A673 (cell line): ENCODE measurements around the gene TRIM15. TPM values are rescaled to one million over a fixed set of nuclear protein-coding genes. Genes with fewer than 3 reads are reported as not detected.

Experiments
- BruUV-seq: library from RNA; stranded (reverse); fragments of 400-500 nt; replicated peaks from 2 replicates; lab custom pipeline; 2021; lab: Mats Ljungman, UMichigan
- CTCF ChIA-PET: fragments of 300-600 bp; sonication (Branson Sonifier 250); formaldehyde crosslinking; loops from one replicate; lab custom pipeline; 2022; ENCODE audit warnings: antibody characterized with exemption; lab: Charles Lee
- POLR2A ChIA-PET: fragments of 300-600 bp; sonication (Branson Sonifier 250); formaldehyde crosslinking; loops from one replicate; lab custom pipeline; 2022; ENCODE audit warnings: antibody characterized with exemption; ENCODE audit not compliant: low non-redundant PET; lab: Charles Lee
- DNase-seq: peaks from one replicate; pipeline ENCODE4 v3.0.0-alpha.2; 2015; ENCODE audit warnings: low spot score
- H3K27ac ChIP-seq: fragments of 200-600 bp; sonication (generic); 2 replicates; pipeline ENCODE4 v1.5.1; 2016; ENCODE audit warnings: mixed run types, low read depth, mild to moderate bottlenecking, mixed read lengths, antibody characterized with exemption, low read length; ENCODE audit not compliant: poor library complexity, severe bottlenecking
- H3K27me3 ChIP-seq: fragments of 200-600 bp; sonication (generic); replicated peaks from 2 replicates; pipeline ENCODE4 v1.6.1; 2017; ENCODE audit warnings: mixed run types, low read depth, mild to moderate bottlenecking, mixed read lengths, antibody characterized with exemption, low read length; ENCODE audit not compliant: insufficient read depth, poor library complexity
- H3K36me3 ChIP-seq: fragments of 200-600 bp; sonication (generic); 2 replicates; pipeline ENCODE4 v1.6.1; 2016; ENCODE audit warnings: mixed run types, mild to moderate bottlenecking, mixed read lengths, antibody characterized with exemption, low read length; ENCODE audit not compliant: insufficient read depth, poor library complexity, severe bottlenecking
- H3K4me1 ChIP-seq: fragments of 200-600 bp; sonication (generic); 2 replicates; pipeline ENCODE4 v1.6.1; 2017; ENCODE audit warnings: mixed run types, mild to moderate bottlenecking, mixed read lengths, antibody characterized with exemption, low read length; ENCODE audit not compliant: insufficient read depth, poor library complexity, severe bottlenecking
- H3K4me3 ChIP-seq: fragments of 200-600 bp; sonication (generic); 2 replicates; pipeline ENCODE4 v1.5.1; 2016; ENCODE audit warnings: low read depth, mixed run types, mild to moderate bottlenecking, mixed read lengths, low read length; ENCODE audit not compliant: poor library complexity, severe bottlenecking
- H3K9me3 ChIP-seq: fragments of 200-600 bp; sonication (generic); 2 replicates; pipeline ENCODE4 v1.6.1; 2016; ENCODE audit warnings: mixed run types, low read depth, mild to moderate bottlenecking, mixed read lengths, antibody characterized with exemption, low read length; ENCODE audit not compliant: poor library complexity, severe bottlenecking
- CTCF ChIP-seq: fragments of 300-800, 200-600 bp; sonication (generic); conservative IDR thresholded peaks from 2 replicates; pipeline ENCODE4 v1.5.1; 2017; ENCODE audit warnings: low read depth, mild to moderate bottlenecking, antibody characterized with exemption, low read length, moderate library complexity, mixed read lengths
- EZH2 ChIP-seq: fragments of 200-600 bp; sonication (generic); IDR thresholded peaks from 2 replicates; pipeline ENCODE4 v1.6.1; 2017; ENCODE audit warnings: borderline replicate concordance, low read depth, mild to moderate bottlenecking, mixed read lengths, antibody characterized with exemption, low read length; ENCODE audit not compliant: poor library complexity, severe bottlenecking
- intact Hi-C: fragments of 100-400 bp; cut with micrococcal nuclease; formaldehyde crosslinking; loops from one replicate; pipeline ENCODE4 v1.10.0; 2022; ENCODE audit not compliant: unreplicated experiment
- total RNA-seq: library from RNA; stranded (reverse); gene quantifications from 2 replicates; pipeline ENCODE4 v1.2.3, GENCODE V29; 2021

Gene TRIM15
- total RNA-seq, 1 experiment from 2014 or later: not detected

GRCh38 chr6:30152910-30153610, 10.3 kb upstream of the TRIM15 start:
- ChIA-PET POLR2A (no interaction called here), CTCF (interaction anchor here (0.6 kb wide), 1 partner anchor 50 kb away, joined by 5 read pairs; no protein-coding TSS in a partner anchor)
- H3K36me3 ChIP-seq: no peaks in the 10 kb centered on the region
- intact Hi-C loops: no loop called here
- TF ChIP-seq EZH2 (no peak), CTCF (no peak)
- BruUV-seq: no TSS peak
- H3K9me3 ChIP-seq: no peaks in the 10 kb centered on the region
- H3K27ac ChIP-seq: no peak overlapping the region
- no peaks in the 10 kb centered on the region for H3K27me3 ChIP-seq
- H3K4me1 ChIP-seq: peaks cover 16% of the 10 kb centered on the region
- H3K4me3 ChIP-seq: no peak overlapping the region
- DNase-seq: no peak

- Histone ChIP-seq H3K9me3 (no peaks in the 10 kb centered on the region), H3K27ac (no peak overlapping the region), H3K27me3 (no peaks in the 10 kb centered on the region), H3K4me3 (no peak overlapping the region), H3K36me3 (no peaks in the 10 kb centered on the region), H3K4me1 (peaks cover 16% of the 10 kb centered on the region)
- intact Hi-C loops: no loop called here
- TF ChIP-seq EZH2: no peak
- TF ChIP-seq CTCF: no peak
- POLR2A ChIA-PET: no interaction called here
- no TSS peak for BruUV-seq
- no peak for DNase-seq
- CTCF ChIA-PET: no interaction called here
These were observed 9.3 kb upstream of the TRIM15 start for GRCh38 chr6:30154061-30154460.

GRCh38 chr6:30154709-30155519, 8.4 kb upstream of the TRIM15 start:
- BruUV-seq: no TSS peak
- DNase-seq: peak; percentile 82
- Histone ChIP-seq H3K4me3 (no peak overlapping the region), H3K27ac (no peak overlapping the region), H3K36me3 (no peaks in the 10 kb centered on the region), H3K4me1 (peaks cover 16% of the 10 kb centered on the region), H3K27me3 (no peaks in the 10 kb centered on the region), H3K9me3 (no peaks in the 10 kb centered on the region)
- no peak for TF ChIP-seq EZH2
- POLR2A ChIA-PET: no interaction called here
- CTCF ChIA-PET: interaction anchor here (1.5 kb wide), 1 partner anchor 24 kb away, joined by 4 read pairs; no protein-coding TSS in a partner anchor
- intact Hi-C loops: no loop called here
